ENCODE data around the gene PLCL2.

PLCL2 gene

DNA sequence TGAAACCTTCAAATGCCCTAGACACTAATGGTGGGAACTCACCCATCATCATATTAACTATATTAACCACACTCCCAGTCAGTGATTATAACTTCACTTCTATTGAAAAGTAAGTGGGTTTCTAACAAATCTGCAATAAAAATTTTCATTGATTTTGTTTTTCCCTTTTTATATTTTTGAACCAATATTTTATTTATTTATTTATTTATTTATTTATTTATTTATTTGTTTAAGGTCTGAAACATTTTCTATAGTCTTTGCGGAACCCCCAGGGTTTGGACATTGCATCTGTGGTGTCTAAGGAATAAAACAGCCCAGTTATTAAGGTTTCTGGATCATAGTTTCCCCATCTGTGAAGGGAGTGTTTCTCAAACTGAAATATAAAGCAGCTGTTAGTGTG is 16.2 kb upstream of the PLCL2 start:
- no peak overlapping the region for H3K4me3 ChIP-seq (ENCODE audit: insufficient read depth, low read length, poor library complexity, severe bottlenecking)
- no peaks in the 10 kb centered on the region for H4K20me1 ChIP-seq (ENCODE audit: low read depth, low read length)
- no peaks in the 10 kb centered on the region for H3K27me3 ChIP-seq (ENCODE audit: low read length)
- no peak overlapping the region for H3K9ac ChIP-seq (ENCODE audit: low read length)
- H3F3A ChIP-seq (ENCODE audit: insufficient read depth) = no peaks in the 10 kb centered on the region
- H3K79me2 ChIP-seq (ENCODE audit: insufficient read depth, low read length) = no peaks in the 10 kb centered on the region
- no peak overlapping the region for H3K4me2 ChIP-seq (ENCODE audit: low read depth, low read length, poor library complexity, severe bottlenecking)
- no peaks in the 10 kb centered on the region for H3K9me3 ChIP-seq (ENCODE audit: insufficient read depth, low read length)
- TF ChIP-seq, protein P1, sequence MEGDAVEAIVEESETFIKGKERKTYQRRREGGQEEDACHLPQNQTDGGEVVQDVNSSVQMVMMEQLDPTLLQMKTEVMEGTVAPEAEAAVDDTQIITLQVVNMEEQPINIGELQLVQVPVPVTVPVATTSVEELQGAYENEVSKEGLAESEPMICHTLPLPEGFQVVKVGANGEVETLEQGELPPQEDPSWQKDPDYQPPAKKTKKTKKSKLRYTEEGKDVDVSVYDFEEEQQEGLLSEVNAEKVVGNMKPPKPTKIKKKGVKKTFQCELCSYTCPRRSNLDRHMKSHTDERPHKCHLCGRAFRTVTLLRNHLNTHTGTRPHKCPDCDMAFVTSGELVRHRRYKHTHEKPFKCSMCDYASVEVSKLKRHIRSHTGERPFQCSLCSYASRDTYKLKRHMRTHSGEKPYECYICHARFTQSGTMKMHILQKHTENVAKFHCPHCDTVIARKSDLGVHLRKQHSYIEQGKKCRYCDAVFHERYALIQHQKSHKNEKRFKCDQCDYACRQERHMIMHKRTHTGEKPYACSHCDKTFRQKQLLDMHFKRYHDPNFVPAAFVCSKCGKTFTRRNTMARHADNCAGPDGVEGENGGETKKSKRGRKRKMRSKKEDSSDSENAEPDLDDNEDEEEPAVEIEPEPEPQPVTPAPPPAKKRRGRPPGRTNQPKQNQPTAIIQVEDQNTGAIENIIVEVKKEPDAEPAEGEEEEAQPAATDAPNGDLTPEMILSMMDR (IDR thresholded peaks at IDR 0.05; ENCODE audit: insufficient read depth, low read length, poor library complexity, severe bottlenecking) = no peak
- no peak for TF ChIP-seq EZH2phosphoT487 (conservative IDR thresholded peaks at IDR 0.05; ENCODE audit: low read length)
- no peaks in the 10 kb centered on the region for H3K36me3 ChIP-seq (ENCODE audit: low read length)
- H2AFZ ChIP-seq (ENCODE audit: low read depth, low read length, severe bottlenecking) = no peak overlapping the region
- H3K27ac ChIP-seq (ENCODE audit: low read depth, low read length) = no peak overlapping the region
- no peaks in the 10 kb centered on the region for H3K9me2 ChIP-seq (replicated peaks; ENCODE audit: insufficient read depth, low read length)

DNA sequence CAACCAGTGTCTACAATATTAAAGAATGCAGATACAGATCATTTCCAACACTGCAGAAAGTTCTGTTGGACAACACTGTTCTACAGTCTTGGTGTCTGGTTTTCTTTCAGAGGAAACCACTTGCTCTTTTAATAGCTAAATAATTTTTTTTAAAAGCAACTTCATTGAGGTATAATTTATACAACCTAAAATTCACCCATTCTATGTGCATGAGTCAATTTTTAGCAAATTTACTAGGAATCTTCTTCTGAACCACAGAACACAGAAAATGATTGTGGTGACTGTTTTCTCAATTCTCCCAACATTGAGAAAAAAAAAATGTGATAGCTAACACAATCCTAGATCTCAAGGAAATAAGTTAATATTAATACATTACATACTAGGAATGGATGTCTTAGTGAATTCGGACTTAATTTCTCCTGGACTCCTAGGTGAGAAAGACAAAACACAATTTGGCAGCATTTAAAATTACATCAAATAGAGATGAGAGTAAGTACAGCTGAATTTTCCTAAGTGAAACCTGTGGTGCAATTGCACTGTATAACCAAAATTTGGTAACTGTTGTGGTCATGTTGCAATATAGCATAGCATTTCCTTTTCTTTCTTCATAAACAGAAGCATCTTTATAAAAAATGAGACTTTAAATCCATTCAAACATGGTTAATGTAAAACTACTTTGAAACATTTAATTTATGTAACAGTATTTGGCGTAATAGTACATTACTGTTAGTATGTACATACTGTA is 15.3 kb upstream of the PLCL2 start:
- TF ChIP-seq EZH2phosphoT487 (conservative IDR thresholded peaks at IDR 0.05; ENCODE audit: low read length) = no peak
- TF ChIP-seq, protein P1 (IDR thresholded peaks at IDR 0.05; ENCODE audit: insufficient read depth, low read length, poor library complexity, severe bottlenecking) = no peak
- no peak overlapping the region for H3K9ac ChIP-seq (ENCODE audit: low read length)
- no peaks in the 10 kb centered on the region for H3F3A ChIP-seq (ENCODE audit: insufficient read depth)
- no peaks in the 10 kb centered on the region for H3K9me2 ChIP-seq (replicated peaks; ENCODE audit: insufficient read depth, low read length)
- H3K9me3 ChIP-seq (ENCODE audit: insufficient read depth, low read length) = no peaks in the 10 kb centered on the region
- H3K4me3 ChIP-seq (ENCODE audit: insufficient read depth, low read length, poor library complexity, severe bottlenecking) = no peak overlapping the region
- H3K79me2 ChIP-seq (ENCODE audit: insufficient read depth, low read length) = no peaks in the 10 kb centered on the region
- no peaks in the 10 kb centered on the region for H4K20me1 ChIP-seq (ENCODE audit: low read depth, low read length)
- no peaks in the 10 kb centered on the region for H3K27me3 ChIP-seq (ENCODE audit: low read length)
- H3K4me2 ChIP-seq (ENCODE audit: low read depth, low read length, poor library complexity, severe bottlenecking) = no peak overlapping the region
- no peak overlapping the region for H3K27ac ChIP-seq (ENCODE audit: low read depth, low read length)
- no peak overlapping the region for H2AFZ ChIP-seq (ENCODE audit: low read depth, low read length, severe bottlenecking)
- H3K36me3 ChIP-seq (ENCODE audit: low read length) = no peaks in the 10 kb centered on the region

DNA sequence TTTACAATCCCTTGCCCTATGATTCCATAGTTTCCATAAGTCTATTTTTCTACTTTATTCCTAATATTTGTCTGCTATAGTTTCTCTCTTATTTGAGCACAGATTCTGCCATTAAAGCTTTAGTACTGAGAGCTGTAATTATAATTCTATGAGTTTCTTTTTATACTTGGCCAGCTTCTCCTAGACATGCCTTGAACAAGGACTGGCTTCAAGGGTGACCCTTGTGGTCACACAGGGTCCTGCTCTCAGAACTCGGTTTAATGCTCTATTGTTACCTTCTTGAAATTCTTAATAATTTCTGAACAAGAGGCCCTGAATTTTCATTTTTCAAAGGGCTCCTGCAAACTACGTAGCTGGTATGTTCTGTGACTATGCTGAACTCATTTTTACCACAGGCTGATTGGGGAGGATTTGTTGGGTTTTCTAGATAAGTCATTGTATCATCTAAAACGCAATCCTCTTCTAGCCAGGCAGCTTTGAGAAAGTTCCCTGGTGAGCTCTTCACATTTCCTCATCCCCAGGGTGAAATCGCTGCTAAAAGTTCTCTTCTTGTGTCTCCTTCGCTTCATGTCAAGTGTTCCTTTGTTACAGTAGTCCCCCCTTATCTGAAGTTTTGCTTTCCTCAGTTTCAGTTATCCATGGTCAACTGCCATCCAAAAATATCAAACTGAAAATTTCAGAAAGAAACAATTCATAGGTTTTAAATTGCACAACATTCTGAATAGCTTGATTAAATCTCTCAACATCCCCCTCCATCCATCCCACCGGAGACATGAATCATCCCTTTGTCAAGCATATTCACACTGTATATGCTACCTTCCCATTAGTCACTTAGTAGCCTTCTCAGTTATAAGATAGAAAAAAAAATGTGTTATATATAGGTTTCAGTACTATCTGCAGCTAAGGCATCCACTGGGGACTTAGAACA is 12.6 kb upstream of the PLCL2 start:
- Histone ChIP-seq H3K9me3 (ENCODE audit: insufficient read depth, low read length) (no peaks in the 10 kb centered on the region), H3F3A (ENCODE audit: insufficient read depth) (no peaks in the 10 kb centered on the region), H3K4me2 (ENCODE audit: low read depth, low read length, poor library complexity, severe bottlenecking) (no peak overlapping the region), H3K27me3 (ENCODE audit: low read length) (no peaks in the 10 kb centered on the region), H4K20me1 (ENCODE audit: low read depth, low read length) (no peaks in the 10 kb centered on the region), H2AFZ (ENCODE audit: low read depth, low read length, severe bottlenecking) (no peak overlapping the region), H3K27ac (ENCODE audit: low read depth, low read length) (no peak overlapping the region), H3K36me3 (ENCODE audit: low read length) (no peaks in the 10 kb centered on the region), H3K4me3 (ENCODE audit: insufficient read depth, low read length, poor library complexity, severe bottlenecking) (no peak overlapping the region), H3K9ac (ENCODE audit: low read length) (no peak overlapping the region), H3K79me2 (ENCODE audit: insufficient read depth, low read length) (no peaks in the 10 kb centered on the region), H3K9me2 (replicated peaks; ENCODE audit: insufficient read depth, low read length) (no peaks in the 10 kb centered on the region)
- TF ChIP-seq EZH2phosphoT487 (conservative IDR thresholded peaks at IDR 0.05; ENCODE audit: low read length) = no peak
- TF ChIP-seq, protein P1 (IDR thresholded peaks at IDR 0.05; ENCODE audit: insufficient read depth, low read length, poor library complexity, severe bottlenecking) = no peak

Data from SU-DHL-6 (cell line).